Epidermal melanocyte (primary cell): ENCODE measurements around the gene TPD52L1.

ENCODE experiments used
- DNase-seq: peaks from one replicate; pipeline ENCODE4 v3.0.0; 2011; ENCODE audit warnings: low spot score; ENCODE audit not compliant: insufficient read length

TPD52L1 gene

DNA sequence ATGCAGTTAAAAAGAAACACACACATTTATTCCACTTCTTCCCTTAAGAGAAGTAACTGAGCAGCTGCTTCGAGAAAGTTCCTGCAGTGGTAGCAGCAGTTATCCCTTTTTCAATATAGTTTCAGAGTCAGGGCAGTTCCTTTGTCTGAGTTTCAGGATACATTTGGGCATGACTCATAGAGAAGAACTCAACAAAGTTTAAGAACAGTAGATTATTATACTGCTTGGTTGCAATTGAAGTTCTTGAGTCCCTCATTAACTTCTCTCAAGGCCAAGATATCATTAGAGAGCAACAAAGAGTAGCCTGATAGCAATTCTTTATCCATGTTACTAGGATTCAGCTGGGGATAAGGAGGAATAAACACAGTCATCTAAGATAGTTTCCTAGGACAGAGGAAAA lies 54.4 kb downstream of the TPD52L1 start:
- DNase-seq = no peak

DNA sequence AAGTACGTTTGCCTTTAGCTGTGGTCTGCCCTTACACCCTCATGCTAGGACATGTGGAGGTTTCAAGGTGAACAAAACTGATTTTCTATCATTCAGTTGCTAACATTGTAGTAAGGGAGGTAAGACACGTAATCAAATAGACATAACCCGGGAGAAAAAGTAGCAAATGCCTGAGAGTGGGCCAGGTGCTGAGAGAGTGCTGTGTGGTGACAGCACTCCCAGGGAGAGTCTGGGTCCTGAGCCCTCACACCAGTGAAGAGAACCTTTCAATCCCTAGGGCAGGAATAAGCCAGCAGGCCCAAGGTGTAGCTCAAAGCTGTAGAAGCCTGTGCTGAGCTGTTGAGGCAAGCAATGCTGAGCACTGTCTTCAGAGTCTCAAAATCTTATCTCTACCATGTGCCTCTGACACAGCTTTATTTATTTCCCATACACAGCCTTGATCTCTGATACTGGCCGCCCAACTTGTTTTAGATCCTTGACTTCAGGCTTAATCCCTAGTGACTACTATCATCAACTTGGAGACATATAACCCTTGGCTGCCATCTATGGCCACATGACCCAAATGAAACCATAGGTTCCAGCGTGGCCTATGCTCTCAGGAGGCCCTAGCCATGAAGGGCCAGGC lies 55.2 kb downstream of the TPD52L1 start:
- DNase-seq = no peak

GRCh38 chr6:125210667-125211066 lies 57.1 kb downstream of the TPD52L1 start:
- no peak for DNase-seq

GRCh38 chr6:125211352-125211751 lies 57.8 kb downstream of the TPD52L1 start:
- no peak for DNase-seq

DNA sequence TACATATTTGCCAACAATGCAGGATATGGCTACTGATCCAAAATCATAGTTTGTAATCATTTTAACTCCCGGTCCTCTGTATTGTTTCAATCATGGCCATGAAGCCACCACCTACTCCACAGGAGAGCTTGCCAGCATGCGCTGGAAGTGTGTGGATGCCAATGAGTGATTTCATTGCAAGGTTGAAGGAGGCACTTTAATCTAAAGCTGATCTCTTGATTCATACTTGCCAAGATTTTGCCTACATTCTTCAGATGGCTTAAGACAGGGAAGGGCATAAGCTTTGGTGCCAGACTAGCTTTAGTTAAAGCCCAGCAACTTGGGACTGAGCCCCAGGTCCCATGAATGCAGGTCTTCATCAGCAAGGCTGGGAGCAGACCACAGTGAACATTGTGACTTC lies 58.8 kb downstream of the TPD52L1 start:
- DNase-seq = no peak

- DNase-seq = no peak
Measured at GRCh38 chr6:125213939-125214338, 60.4 kb downstream of the TPD52L1 start.

DNA sequence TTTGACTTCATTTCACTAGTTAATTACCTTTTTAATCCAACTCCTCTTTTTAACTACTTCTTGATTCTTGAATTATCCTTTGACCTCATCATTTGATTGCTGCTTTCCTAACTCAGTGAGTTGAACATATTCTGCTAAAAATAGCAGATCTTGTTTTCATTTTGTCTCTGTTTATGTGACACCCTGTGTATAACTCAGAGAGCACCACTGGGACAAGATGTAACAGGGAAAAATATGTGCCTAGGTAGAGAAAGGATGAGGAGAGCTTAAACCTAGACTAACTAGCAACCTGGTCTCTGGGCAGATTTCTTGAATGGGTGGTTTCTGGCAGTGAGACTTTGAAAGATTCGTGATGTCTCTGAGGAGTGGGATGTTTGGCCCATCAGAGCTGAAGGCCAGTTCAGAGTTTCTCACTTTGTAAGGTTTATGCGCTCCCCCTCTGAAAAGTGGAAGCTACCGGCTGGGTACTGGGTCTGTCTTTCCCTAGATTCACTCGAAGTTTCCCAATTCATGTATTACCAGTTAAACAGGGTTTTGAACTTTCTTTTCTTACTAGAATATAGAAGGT lies 61.8 kb downstream of the TPD52L1 start:
- DNase-seq = no peak

DNA sequence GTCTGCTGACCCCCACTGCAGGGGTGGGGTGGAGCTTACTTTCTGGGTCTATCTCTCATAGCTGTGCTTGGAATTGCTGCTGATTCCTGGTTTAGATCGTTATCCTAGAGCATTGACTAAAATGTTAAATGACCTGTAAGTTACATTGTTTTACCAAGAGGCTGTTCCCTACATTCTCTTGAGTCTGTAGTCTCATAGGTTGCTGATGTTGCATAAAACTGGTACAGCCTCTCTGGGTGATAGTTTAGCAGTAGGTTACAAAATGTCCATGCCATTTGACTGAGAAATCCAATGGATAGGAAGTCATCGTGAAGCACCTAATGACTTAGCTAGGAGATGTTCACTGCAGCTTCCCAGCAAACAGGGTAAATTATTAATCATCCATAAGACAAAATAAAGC lies 62.4 kb downstream of the TPD52L1 start:
- no peak for DNase-seq

GRCh38 chr6:125217369-125217768 lies 63.8 kb downstream of the TPD52L1 start:
- no peak for DNase-seq

GRCh38 chr6:125217992-125218391 lies 64.4 kb downstream of the TPD52L1 start:
- DNase-seq = no peak

- DNase-seq = no peak
Measured at GRCh38 chr6:125219361-125219895, 65.9 kb downstream of the TPD52L1 start.

GRCh38 chr6:125220712-125221111 lies 67.1 kb downstream of the TPD52L1 start:
- DNase-seq = peak; percentile 70

GRCh38 chr6:125222531-125223455 lies 69.2 kb downstream of the TPD52L1 start:
- DNase-seq = no peak

DNA sequence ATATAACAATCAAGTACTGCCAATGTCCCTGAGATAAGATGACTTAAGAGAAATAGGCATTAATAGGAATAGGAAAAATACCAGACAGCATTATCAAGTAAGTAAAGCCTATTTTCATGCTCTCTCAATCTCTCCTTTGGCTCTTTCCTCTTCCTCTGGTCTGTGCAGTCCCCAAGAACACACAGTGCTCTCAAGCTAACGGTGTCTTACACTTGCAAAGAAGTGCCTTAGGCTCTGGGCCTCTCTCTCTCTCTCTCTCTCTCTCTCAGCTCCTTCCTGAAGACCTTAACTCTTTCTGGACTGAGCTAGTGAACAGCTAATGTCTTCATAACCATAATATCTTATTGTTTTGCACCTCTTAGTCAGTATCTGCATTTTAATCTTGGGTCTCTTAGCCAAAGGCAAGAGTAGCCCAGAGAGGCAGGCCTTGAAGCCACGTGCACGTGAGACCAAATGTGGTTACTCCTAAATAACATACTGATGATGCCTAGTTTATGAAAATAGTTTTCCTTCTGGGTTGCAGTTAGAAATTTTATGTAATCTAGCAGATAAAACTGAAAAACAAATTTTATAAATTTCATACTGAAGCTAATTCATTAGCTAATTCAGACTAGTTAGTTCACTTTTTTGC lies 70.8 kb downstream of the TPD52L1 start:
- DNase-seq = no peak

DNA sequence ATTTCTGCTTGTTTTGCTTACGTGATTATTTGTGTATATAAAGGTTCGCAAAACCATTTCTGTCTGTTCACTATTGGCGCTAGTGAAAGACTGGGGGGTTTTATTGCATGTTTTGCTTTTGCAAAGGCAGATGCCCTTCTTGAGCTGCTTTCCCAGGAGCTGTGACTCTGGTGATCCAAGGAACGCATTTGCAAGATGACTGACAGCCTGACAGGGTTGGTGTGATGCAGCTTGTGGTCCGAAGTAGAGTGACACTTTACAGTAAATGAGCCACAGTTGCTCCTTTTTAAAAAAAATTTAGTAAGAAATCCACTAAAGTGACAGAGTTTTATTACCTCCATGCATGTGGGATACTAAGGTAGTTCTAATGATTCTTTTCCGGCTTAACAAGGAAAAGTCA lies 73.7 kb downstream of the TPD52L1 start:
- DNase-seq = no peak

DNA sequence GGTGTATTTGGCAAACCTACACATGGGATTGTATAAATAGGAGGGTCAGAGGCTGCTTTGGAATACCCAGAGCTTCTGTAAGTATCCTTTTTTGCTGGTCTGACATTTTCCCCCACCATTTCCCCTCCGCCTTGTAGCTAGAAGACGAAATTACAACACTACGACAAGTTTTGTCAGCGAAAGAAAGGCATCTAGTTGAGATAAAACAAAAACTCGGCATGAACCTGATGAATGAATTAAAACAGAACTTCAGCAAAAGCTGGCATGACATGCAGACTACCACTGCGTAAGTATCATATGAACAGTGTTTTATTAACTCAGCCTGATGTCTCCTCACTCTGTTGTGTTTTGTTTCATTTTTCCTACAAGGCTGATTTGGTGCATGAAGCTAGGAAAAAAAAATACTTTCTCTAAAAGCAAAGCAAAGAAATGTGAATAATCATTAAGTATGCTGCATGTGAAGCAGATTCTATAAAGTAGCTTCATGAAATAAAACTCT lies 75.5 kb downstream of the TPD52L1 start:
- DNase-seq = no peak

- DNase-seq = no peak
Measured at GRCh38 chr6:125230674-125231073, 77.1 kb downstream of the TPD52L1 start.

- DNase-seq = no peak
Measured at GRCh38 chr6:125231133-125231532, 77.6 kb downstream of the TPD52L1 start.

DNA sequence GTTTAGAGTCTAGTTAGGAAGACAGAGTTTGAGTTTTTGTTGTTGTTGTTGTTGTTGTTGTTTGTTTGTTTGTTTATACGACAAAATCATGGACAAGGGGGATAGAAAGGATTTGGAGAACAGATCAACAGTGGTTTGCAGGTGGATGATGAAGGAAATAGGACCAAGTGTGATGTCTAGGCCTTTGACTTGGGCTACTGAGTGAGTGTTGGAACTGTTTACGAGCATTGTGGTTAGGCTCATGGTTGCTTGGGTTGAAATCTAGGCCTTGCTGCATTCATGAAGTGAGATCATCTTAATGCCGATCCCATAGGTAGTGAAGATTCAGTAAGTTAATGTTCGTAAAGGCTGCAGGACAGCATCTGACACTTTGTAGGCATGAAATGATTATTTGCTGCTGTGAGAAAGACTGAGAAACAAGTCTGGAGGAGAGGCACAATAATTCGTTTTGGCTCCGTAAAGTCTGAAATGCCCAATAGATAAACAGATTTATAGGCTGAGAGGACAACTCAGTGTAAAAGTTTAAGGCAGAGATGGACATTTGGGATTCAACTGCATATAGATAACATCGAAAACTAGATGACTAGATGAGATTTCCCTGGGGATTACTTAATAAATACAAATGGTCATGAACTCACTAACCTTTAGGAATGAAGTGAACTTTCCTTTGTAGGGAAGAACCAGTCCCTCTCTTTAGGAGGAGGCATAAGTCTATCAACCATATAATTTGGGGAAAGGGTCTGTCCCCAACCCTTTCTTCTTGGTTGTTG lies 78.2 kb downstream of the TPD52L1 start:
- DNase-seq = no peak

GRCh38 chr6:125232466-125232865 lies 78.9 kb downstream of the TPD52L1 start:
- no peak for DNase-seq

GRCh38 chr6:125233202-125233601 lies 79.6 kb downstream of the TPD52L1 start:
- no peak for DNase-seq
